NK-92 treated with Interleukin-12 subunit alpha and Interleukin-12 subunit beta, amount 100 ng/mL, for 24 hours (cell line): ENCODE data around the gene PTPRG.

Experiments used
- DNase-seq: peaks from one replicate; lab custom pipeline; 2025; lab: John Stamatoyannopoulos, UW

Gene PTPRG

GRCh38 chr3:62153231-62153630 is 591.9 kb downstream of the PTPRG start:
- DNase-seq, result no peak

- DNase-seq, result no peak
Measured at GRCh38 chr3:62154457-62155148, 593.2 kb downstream of the PTPRG start.

GRCh38 chr3:62159056-62159708 is 597.8 kb downstream of the PTPRG start:
- no peak for DNase-seq

GRCh38 chr3:62159709-62160092 is 598.3 kb downstream of the PTPRG start:
- no peak for DNase-seq

- no peak for DNase-seq
Measured at GRCh38 chr3:62161371-62161770, 600.0 kb downstream of the PTPRG start.

- DNase-seq, result no peak
Measured at GRCh38 chr3:62164196-62164595, 602.8 kb downstream of the PTPRG start.

- no peak for DNase-seq
Measured at GRCh38 chr3:62164746-62165145, 603.4 kb downstream of the PTPRG start.

GRCh38 chr3:62167566-62168262 is 606.3 kb downstream of the PTPRG start:
- DNase-seq, result no peak

GRCh38 chr3:62168356-62168755 is 607.0 kb downstream of the PTPRG start:
- DNase-seq, result no peak

- no peak for DNase-seq
Measured at GRCh38 chr3:62169906-62170660, 608.7 kb downstream of the PTPRG start.

GRCh38 chr3:62171789-62172188 is 610.4 kb downstream of the PTPRG start:
- DNase-seq, result no peak

- no peak for DNase-seq
Measured at GRCh38 chr3:62172199-62172598, 610.8 kb downstream of the PTPRG start.

GRCh38 chr3:62173939-62174515 is 612.7 kb downstream of the PTPRG start:
- DNase-seq, result no peak

GRCh38 chr3:62175161-62175560 is 613.8 kb downstream of the PTPRG start:
- no peak for DNase-seq

GRCh38 chr3:62178032-62178431 is 616.7 kb downstream of the PTPRG start:
- DNase-seq, result no peak

GRCh38 chr3:62178739-62179600 is 617.6 kb downstream of the PTPRG start:
- no peak for DNase-seq

- DNase-seq, result no peak
Measured at GRCh38 chr3:62180514-62180913, 619.1 kb downstream of the PTPRG start.

- no peak for DNase-seq
Measured at GRCh38 chr3:62183087-62183486, 621.7 kb downstream of the PTPRG start.

GRCh38 chr3:62183969-62184368 is 622.6 kb downstream of the PTPRG start:
- no peak for DNase-seq

- DNase-seq, result no peak
Measured at GRCh38 chr3:62184559-62184958, 623.2 kb downstream of the PTPRG start.

GRCh38 chr3:62187022-62187431 is 625.7 kb downstream of the PTPRG start:
- no peak for DNase-seq
